Ishikawa (cell line): Measurements from ENCODE around the gene COL13A1.

Experiments
- CEBPB ChIP-seq: IDR thresholded peaks from 2 replicates; pipeline ENCODE4 v1.6.1; 2012
- CREB1 ChIP-seq: IDR thresholded peaks from 2 replicates; pipeline ENCODE4 v1.6.1; 2012; ENCODE audit warnings: low read depth
- EGR1 ChIP-seq: IDR thresholded peaks from 2 replicates; pipeline ENCODE4 v1.6.1; 2012
- EP300 ChIP-seq: IDR thresholded peaks from 2 replicates; pipeline ENCODE4 v1.6.1; 2012; ENCODE audit warnings: borderline replicate concordance
- FOXM1 ChIP-seq: IDR thresholded peaks from 2 replicates; pipeline ENCODE4 v1.6.1; 2012; ENCODE audit warnings: low read depth, borderline replicate concordance
- NFIC ChIP-seq: IDR thresholded peaks from 2 replicates; pipeline ENCODE4 v1.6.1; 2012
- RAD21 ChIP-seq: IDR thresholded peaks from 2 replicates; pipeline ENCODE4 v1.6.1; 2012; ENCODE audit warnings: low read depth
- TAF1 ChIP-seq: IDR thresholded peaks from 2 replicates; pipeline ENCODE4 v1.6.1; 2012; ENCODE audit warnings: low read depth, mild to moderate bottlenecking
- TCF12 ChIP-seq: IDR thresholded peaks from 2 replicates; pipeline ENCODE4 v1.6.1; 2012; ENCODE audit warnings: low read depth
- TEAD4 ChIP-seq: IDR thresholded peaks from 2 replicates; pipeline ENCODE4 v1.6.1; 2012
- YY1 ChIP-seq: IDR thresholded peaks from 2 replicates; pipeline ENCODE4 v1.6.1; 2012; ENCODE audit warnings: low read depth
- ZBTB7A ChIP-seq: IDR thresholded peaks from 2 replicates; pipeline ENCODE4 v1.6.1; 2012; ENCODE audit warnings: low read depth
- TF ChIP-seq, protein P1 (sequence below): IDR thresholded peaks from 2 replicates; pipeline ENCODE4 v1.6.1; 2012
- TF ChIP-seq, protein P2 (sequence below): IDR thresholded peaks from 2 replicates; pipeline ENCODE4 v1.6.1; 2012; ENCODE audit warnings: low read depth, mild to moderate bottlenecking
- TF ChIP-seq, protein P3 (sequence below): IDR thresholded peaks from 2 replicates; pipeline ENCODE4 v1.6.1; 2012

Gene COL13A1

DNA sequence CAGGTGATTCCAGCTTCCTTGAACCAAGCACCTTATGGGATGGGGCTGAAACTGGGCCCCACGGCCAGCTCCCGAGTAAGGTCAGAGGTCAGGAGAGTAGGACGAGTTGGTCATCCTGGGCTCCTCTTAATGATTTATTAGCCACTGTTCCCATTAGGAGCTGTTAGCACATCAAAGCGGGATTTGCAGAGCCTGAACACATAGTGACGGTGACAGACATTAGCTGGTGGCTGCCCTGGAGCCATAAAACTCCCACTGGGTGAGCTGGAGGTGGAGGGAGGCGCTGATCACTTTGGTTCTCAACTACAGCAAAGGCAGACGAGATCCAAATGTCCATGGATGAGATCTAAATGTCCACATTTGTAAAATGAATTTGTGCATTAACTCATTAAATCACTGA, 48.1 kb downstream of the COL13A1 start:
- TF ChIP-seq, protein P1, sequence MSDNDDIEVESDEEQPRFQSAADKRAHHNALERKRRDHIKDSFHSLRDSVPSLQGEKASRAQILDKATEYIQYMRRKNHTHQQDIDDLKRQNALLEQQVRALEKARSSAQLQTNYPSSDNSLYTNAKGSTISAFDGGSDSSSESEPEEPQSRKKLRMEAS, result no peak
- TF ChIP-seq NFIC (no peak), CREB1 (no peak), YY1 (no peak), RAD21 (no peak), ZBTB7A (no peak), EP300 (no peak), CEBPB (no peak), FOXM1 (no peak), EGR1 (no peak), TCF12 (no peak), TAF1 (no peak), TEAD4 (no peak)
- TF ChIP-seq, protein P2, sequence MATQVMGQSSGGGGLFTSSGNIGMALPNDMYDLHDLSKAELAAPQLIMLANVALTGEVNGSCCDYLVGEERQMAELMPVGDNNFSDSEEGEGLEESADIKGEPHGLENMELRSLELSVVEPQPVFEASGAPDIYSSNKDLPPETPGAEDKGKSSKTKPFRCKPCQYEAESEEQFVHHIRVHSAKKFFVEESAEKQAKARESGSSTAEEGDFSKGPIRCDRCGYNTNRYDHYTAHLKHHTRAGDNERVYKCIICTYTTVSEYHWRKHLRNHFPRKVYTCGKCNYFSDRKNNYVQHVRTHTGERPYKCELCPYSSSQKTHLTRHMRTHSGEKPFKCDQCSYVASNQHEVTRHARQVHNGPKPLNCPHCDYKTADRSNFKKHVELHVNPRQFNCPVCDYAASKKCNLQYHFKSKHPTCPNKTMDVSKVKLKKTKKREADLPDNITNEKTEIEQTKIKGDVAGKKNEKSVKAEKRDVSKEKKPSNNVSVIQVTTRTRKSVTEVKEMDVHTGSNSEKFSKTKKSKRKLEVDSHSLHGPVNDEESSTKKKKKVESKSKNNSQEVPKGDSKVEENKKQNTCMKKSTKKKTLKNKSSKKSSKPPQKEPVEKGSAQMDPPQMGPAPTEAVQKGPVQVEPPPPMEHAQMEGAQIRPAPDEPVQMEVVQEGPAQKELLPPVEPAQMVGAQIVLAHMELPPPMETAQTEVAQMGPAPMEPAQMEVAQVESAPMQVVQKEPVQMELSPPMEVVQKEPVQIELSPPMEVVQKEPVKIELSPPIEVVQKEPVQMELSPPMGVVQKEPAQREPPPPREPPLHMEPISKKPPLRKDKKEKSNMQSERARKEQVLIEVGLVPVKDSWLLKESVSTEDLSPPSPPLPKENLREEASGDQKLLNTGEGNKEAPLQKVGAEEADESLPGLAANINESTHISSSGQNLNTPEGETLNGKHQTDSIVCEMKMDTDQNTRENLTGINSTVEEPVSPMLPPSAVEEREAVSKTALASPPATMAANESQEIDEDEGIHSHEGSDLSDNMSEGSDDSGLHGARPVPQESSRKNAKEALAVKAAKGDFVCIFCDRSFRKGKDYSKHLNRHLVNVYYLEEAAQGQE, result no peak
- TF ChIP-seq, protein P3, sequence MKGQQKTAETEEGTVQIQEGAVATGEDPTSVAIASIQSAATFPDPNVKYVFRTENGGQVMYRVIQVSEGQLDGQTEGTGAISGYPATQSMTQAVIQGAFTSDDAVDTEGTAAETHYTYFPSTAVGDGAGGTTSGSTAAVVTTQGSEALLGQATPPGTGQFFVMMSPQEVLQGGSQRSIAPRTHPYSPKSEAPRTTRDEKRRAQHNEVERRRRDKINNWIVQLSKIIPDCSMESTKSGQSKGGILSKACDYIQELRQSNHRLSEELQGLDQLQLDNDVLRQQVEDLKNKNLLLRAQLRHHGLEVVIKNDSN, result no peak

DNA sequence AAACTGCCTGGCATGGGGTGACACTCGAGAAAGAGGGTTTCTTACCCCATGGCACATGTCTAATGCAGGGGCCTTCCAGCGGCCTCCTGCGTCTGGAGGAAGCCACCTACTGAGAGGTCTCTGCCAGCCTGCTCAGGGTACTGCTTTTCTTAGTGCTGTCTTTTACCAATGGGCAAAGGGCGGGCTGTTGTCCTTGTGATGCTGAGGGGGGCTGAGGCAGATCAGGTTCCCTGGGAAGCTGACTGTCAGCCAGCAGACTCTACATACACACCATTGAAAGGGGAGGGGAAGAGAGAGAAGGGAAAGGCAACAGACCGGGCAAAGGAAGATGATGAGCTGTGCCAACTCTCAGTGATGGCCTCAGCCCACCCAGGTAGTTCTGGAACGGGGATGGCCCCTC, 48.7 kb downstream of the COL13A1 start:
- no peak for TF ChIP-seq CEBPB
- no peak for TF ChIP-seq RAD21
- no peak for TF ChIP-seq EGR1
- no peak for TF ChIP-seq TAF1

DNA sequence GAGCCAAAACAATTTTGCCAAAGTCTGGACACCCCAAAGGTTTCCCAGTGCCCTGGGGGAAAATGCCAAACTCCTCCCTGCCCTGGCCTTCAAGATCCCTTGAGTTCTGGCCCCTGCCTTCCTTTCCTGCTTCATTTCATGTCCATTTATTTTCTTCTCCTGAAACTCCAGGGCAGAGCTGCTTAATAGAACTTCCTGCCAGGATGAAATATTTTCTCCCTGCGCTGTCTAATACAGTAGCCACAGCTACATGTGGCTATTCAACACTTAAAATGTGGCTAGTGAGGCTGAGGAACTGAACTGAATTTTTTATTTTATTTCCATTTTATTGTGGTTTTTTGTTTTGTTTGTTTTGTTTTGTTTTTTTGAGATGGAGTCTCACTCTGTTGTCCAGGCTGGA, 49.6 kb downstream of the COL13A1 start:
- TF ChIP-seq NFIC (no peak), EP300 (no peak), CEBPB (no peak), RAD21 (no peak), FOXM1 (no peak), ZBTB7A (no peak), YY1 (no peak), TAF1 (no peak), TCF12 (no peak), CREB1 (no peak), TEAD4 (no peak), EGR1 (no peak)
- TF ChIP-seq, protein P3, result no peak
- TF ChIP-seq, protein P2, result no peak
- TF ChIP-seq, protein P1, result no peak

DNA sequence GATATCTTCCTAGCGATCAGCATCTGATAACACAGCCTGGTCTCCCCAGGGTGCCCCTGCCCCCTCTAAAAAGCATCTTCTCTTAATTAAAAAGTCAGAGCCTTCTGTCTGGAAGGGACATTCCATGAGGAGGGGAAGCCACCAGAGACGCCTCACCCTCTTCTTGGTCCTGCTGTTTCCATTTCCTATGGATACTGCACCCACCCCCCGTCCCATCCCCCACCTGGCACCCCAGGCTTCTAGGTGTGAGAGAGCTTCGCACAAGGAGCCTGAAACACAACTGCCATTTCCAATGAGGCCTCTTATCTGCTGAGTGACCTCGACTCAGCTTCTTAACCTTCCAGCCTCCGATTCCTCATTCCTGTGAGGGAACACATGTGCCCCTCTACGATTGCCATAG, 51.4 kb downstream of the COL13A1 start:
- TF ChIP-seq, protein P2, result no peak
- TF ChIP-seq RAD21 (no peak), EGR1 (no peak), FOXM1 (no peak), EP300 (no peak), TAF1 (no peak), TEAD4 (no peak), ZBTB7A (no peak), YY1 (no peak), TCF12 (no peak), CREB1 (no peak), NFIC (no peak)
- TF ChIP-seq, protein P1, result no peak
- TF ChIP-seq, protein P3, result no peak
